NCI-H2107 treated with DMSO at 0.1 percent for 48 hours (cell line): ENCODE results near the gene KLHL36.
"Not testable (repeated sequence)": the region's sequence is repeated elsewhere in the genome, so short reads cannot be mapped to it uniquely, and the experiment has no call there.

Experiments
- DNase-seq: peaks from one replicate; lab custom pipeline; 2025; ENCODE audit not compliant: unreplicated experiment; lab: John Stamatoyannopoulos, UW

KLHL36 gene

GRCh38 chr16:84667600-84668309, 19.4 kb downstream of the KLHL36 start:
- DNase-seq, result no peak

- no peak for DNase-seq
Observed at GRCh38 chr16:84670063-84670462, 21.8 kb downstream of the KLHL36 start.

GRCh38 chr16:84672276-84673202, 24.2 kb downstream of the KLHL36 start:
- DNase-seq, result no peak

GRCh38 chr16:84673203-84673535, 24.9 kb downstream of the KLHL36 start:
- DNase-seq, result no peak

- DNase-seq, result no peak
Observed at GRCh38 chr16:84673561-84673960, 25.2 kb downstream of the KLHL36 start.

- DNase-seq, result no peak
Observed at GRCh38 chr16:84675423-84675822, 27.1 kb downstream of the KLHL36 start.

- no peak for DNase-seq
Observed at GRCh38 chr16:84675884-84676283, 27.6 kb downstream of the KLHL36 start.

GRCh38 chr16:84677017-84677803, 28.9 kb downstream of the KLHL36 start:
- no peak for DNase-seq

GRCh38 chr16:84677849-84678248, 29.5 kb downstream of the KLHL36 start:
- no peak for DNase-seq

GRCh38 chr16:84678541-84678940, 30.2 kb downstream of the KLHL36 start:
- DNase-seq, result no peak

- DNase-seq, result no peak
Observed at GRCh38 chr16:84680165-84680842, 32.0 kb downstream of the KLHL36 start.

GRCh38 chr16:84680843-84681629, 32.7 kb downstream of the KLHL36 start:
- DNase-seq, result no peak

GRCh38 chr16:84683691-84684591, 35.6 kb downstream of the KLHL36 start:
- no peak for DNase-seq

- no peak for DNase-seq
Observed at GRCh38 chr16:84684592-84684965, 36.3 kb downstream of the KLHL36 start.

GRCh38 chr16:84685210-84685609, 36.9 kb downstream of the KLHL36 start:
- DNase-seq, result no peak

GRCh38 chr16:84686707-84687298, 38.5 kb downstream of the KLHL36 start:
- DNase-seq, result no peak

GRCh38 chr16:84687715-84688114, 39.4 kb downstream of the KLHL36 start:
- no peak for DNase-seq

- DNase-seq, result not testable (repeated sequence)
Observed at GRCh38 chr16:84688163-84688562, 39.9 kb downstream of the KLHL36 start.

- no peak for DNase-seq
Observed at GRCh38 chr16:84689111-84689510, 40.8 kb downstream of the KLHL36 start.
